ENCODE measurements around the gene OR2V2.

OR2V2 gene

GRCh38 chr5:181130832-181131496, 16.4 kb upstream of the OR2V2 start, which contains the start of gene OR2V1:
Gene OR2V1 (minus strand): TSS chr5:181131169. CDS start chr5:181125304, 5,865 bp downstream.
- TF ChIP-seq CTCF (IDR thresholded peaks at IDR 0.05; ENCODE audit: low read depth, low read length): no peak
- no peak within 1 kb of the TSS for H3K4me3 ChIP-seq (ENCODE audit: low read depth, low read length)
- DNase-seq (ENCODE audit: low read depth, low spot score): no peak
- in situ Hi-C loops (cut with HindIII; ENCODE audit: low sequenced_read_pairs): no loop called here

GRCh38 chr5:181131514-181131913, 15.9 kb upstream of the OR2V2 start:
- no peak overlapping the region for H3K4me3 ChIP-seq (ENCODE audit: low read depth, low read length)
- in situ Hi-C loops (cut with HindIII; ENCODE audit: low sequenced_read_pairs): no loop called here
- no peak for TF ChIP-seq CTCF (IDR thresholded peaks at IDR 0.05; ENCODE audit: low read depth, low read length)
- no peak for DNase-seq (ENCODE audit: low read depth, low spot score)

- in situ Hi-C loops (cut with HindIII; ENCODE audit: low sequenced_read_pairs): no loop called here
- no peak for TF ChIP-seq CTCF (IDR thresholded peaks at IDR 0.05; ENCODE audit: low read depth, low read length)
- H3K4me3 ChIP-seq (ENCODE audit: low read depth, low read length): no peak overlapping the region
Measured at GRCh38 chr5:181133083-181133482, 14.3 kb upstream of the OR2V2 start.

GRCh38 chr5:181133610-181134231, 13.7 kb upstream of the OR2V2 start:
- DNase-seq (ENCODE audit: low read depth, low spot score): peak; percentile 31
- in situ Hi-C loops (cut with HindIII; ENCODE audit: low sequenced_read_pairs): no loop called here
- TF ChIP-seq CTCF (IDR thresholded peaks at IDR 0.05; ENCODE audit: low read depth, low read length): no peak
- H3K4me3 ChIP-seq (ENCODE audit: low read depth, low read length): no peak overlapping the region

More at GRCh38 chr5:181133083-181133482, 14.3 kb upstream of the OR2V2 start:
- no peak for DNase-seq (ENCODE audit: low read depth, low spot score)

DNA sequence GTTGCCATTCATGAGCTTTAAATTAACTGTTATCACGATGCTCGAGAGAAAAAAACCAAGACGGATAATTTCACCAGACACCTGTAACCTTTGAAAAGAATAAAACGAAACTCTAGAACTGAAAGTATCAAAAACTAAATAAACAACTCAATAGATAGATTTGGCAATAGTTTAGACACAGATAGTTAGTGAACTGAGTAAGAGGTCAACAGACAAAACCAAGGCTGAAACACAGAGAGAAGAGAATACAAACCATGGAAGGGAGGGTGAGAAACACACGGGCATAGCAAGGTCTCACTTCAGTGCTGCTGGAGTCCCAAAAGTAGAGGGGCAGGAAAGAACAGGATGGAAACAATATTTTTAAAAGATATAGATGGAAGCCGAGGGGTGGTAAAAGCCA, 13.1 kb upstream of the OR2V2 start:
- DNase-seq (ENCODE audit: low read depth, low spot score): no peak
- H3K4me3 ChIP-seq (ENCODE audit: low read depth, low read length): no peak overlapping the region
- TF ChIP-seq CTCF (IDR thresholded peaks at IDR 0.05; ENCODE audit: low read depth, low read length): no peak
- in situ Hi-C loops (cut with HindIII; ENCODE audit: low sequenced_read_pairs): no loop called here

GRCh38 chr5:181136361-181136955, 10.9 kb upstream of the OR2V2 start:
- no peak overlapping the region for H3K4me3 ChIP-seq (ENCODE audit: low read depth, low read length)
- DNase-seq (ENCODE audit: low read depth, low spot score): no peak
- no peak for TF ChIP-seq CTCF (IDR thresholded peaks at IDR 0.05; ENCODE audit: low read depth, low read length)
- in situ Hi-C loops (cut with HindIII; ENCODE audit: low sequenced_read_pairs): no loop called here

All from astrocyte of the spinal cord (primary cell).